HepG2 (cell line): ENCODE results near the gene RPL23. TPM values are rescaled to one million over a fixed set of nuclear protein-coding genes. Genes with fewer than 3 reads are reported as not detected.

Experiments
- AHDC1 ChIP-seq: sonication (generic); formaldehyde crosslinking; IDR thresholded peaks from 2 replicates; pipeline ENCODE4 v1.5.1; 2020; ENCODE audit warnings: mild to moderate bottlenecking, missing genetic modification reagents, borderline replicate concordance
- CTCF ChIP-seq: sonication (generic); formaldehyde crosslinking; IDR thresholded peaks from 2 replicates; pipeline ENCODE4 v1.5.0; 2020; ENCODE audit warnings: mild to moderate bottlenecking, missing genetic modification reagents, moderate library complexity
- ISX ChIP-seq: sonication (generic); formaldehyde crosslinking; conservative IDR thresholded peaks from 2 replicates; pipeline ENCODE4 v1.5.0; 2020; ENCODE audit warnings: missing genetic modification reagents
- KLF13 ChIP-seq: sonication (generic); formaldehyde crosslinking; IDR thresholded peaks from 2 replicates; pipeline ENCODE4 v1.4.0; 2020; ENCODE audit warnings: mild to moderate bottlenecking, missing genetic modification reagents
- NR1H2 ChIP-seq: sonication (generic); formaldehyde crosslinking; IDR thresholded peaks from 2 replicates; pipeline ENCODE4 v1.8.1; 2022; ENCODE audit warnings: low read depth, missing genetic modification reagents, borderline replicate concordance
- PBX3 ChIP-seq: sonication (generic); formaldehyde crosslinking; IDR thresholded peaks from 2 replicates; pipeline ENCODE4 v1.8.1; 2023; ENCODE audit warnings: missing genetic modification reagents, inconsistent platforms, borderline replicate concordance
- POLR2AphosphoS5 ChIP-seq: IDR thresholded peaks from 2 replicates; pipeline ENCODE4 v1.6.1; 2012; ENCODE audit warnings: low read depth, low read length
- RCOR2 ChIP-seq: IDR thresholded peaks from 2 replicates; pipeline ENCODE4 v1.6.1; 2016; ENCODE audit warnings: missing biosample characterization, missing genetic modification reagents
- REPIN1 ChIP-seq: sonication (generic); formaldehyde crosslinking; IDR thresholded peaks from 2 replicates; pipeline ENCODE4 v1.8.0; 2022; ENCODE audit warnings: missing genetic modification reagents, low read depth, mild to moderate bottlenecking, borderline replicate concordance
- RNF219 ChIP-seq: sonication (generic); formaldehyde crosslinking; IDR thresholded peaks from 2 replicates; pipeline ENCODE4 v1.5.0; 2020; ENCODE audit warnings: mild to moderate bottlenecking, missing genetic modification reagents
- SCMH1 ChIP-seq: sonication (generic); formaldehyde crosslinking; IDR thresholded peaks from 2 replicates; pipeline ENCODE4 v1.9.0; 2021; ENCODE audit warnings: missing genetic modification reagents, mild to moderate bottlenecking, borderline replicate concordance
- ZMYM4 ChIP-seq: sonication (generic); formaldehyde crosslinking; IDR thresholded peaks from 2 replicates; pipeline ENCODE4 v1.8.1; 2023; ENCODE audit warnings: mild to moderate bottlenecking, missing genetic modification reagents
- ZNF124 ChIP-seq: sonication (generic); formaldehyde crosslinking; IDR thresholded peaks from 2 replicates; pipeline ENCODE4 v1.4.0; 2020; ENCODE audit warnings: missing genetic modification reagents
- ZNF205 ChIP-seq: IDR thresholded peaks from 2 replicates; pipeline ENCODE4 v1.6.1; 2018; ENCODE audit warnings: missing biosample characterization, missing genetic modification reagents
- ZNF251 ChIP-seq: sonication (generic); formaldehyde crosslinking; IDR thresholded peaks from 2 replicates; pipeline ENCODE4 v1.9.0; 2021; ENCODE audit warnings: mild to moderate bottlenecking, missing genetic modification reagents
- ZNF549 ChIP-seq: sonication (generic); formaldehyde crosslinking; IDR thresholded peaks from 2 replicates; pipeline ENCODE4 v1.5.0; 2020; ENCODE audit warnings: missing genetic modification reagents
- ZNF614 ChIP-seq: IDR thresholded peaks from 2 replicates; pipeline ENCODE4 v1.6.1; 2018; ENCODE audit warnings: missing biosample characterization, missing genetic modification reagents, inconsistent platforms, borderline replicate concordance
- ZNF747 ChIP-seq: sonication (generic); formaldehyde crosslinking; IDR thresholded peaks from 2 replicates; pipeline ENCODE4 v1.8.1; 2023; ENCODE audit warnings: missing genetic modification reagents, mild to moderate bottlenecking, borderline replicate concordance
- polyA plus RNA-seq, 8 experiments: library from polyadenylated mRNA; depleted of rRNA in 3 of 8; stranded (reverse) in 7 of 8; unstranded in 1 of 8; fragments of >200 nt; fragmentation: Illumina TruSeq in 4 of 8; extraction: Trizol in 4 of 8; gene quantifications; 2 replicates each; pipeline versions ENCODE4 v1.2.1 to v1.2.3, GENCODE V29; 2011 to 2016; ENCODE audit warnings: low read depth in 4 of 8, missing spikeins in 1 of 8, mixed read lengths in 1 of 8; ENCODE audit not compliant: insufficient read depth in 1 of 8
- total RNA-seq, 5 experiments: library from RNA; depleted of rRNA; stranded (reverse); fragments of >200 nt; fragmentation: Illumina TruSeq; extraction: Trizol; gene quantifications; 2 replicates each; pipeline ENCODE4 v1.2.3, GENCODE V29; 2016; ENCODE audit warnings: low read depth in 1 of 5

Gene RPL23
- total and polyA plus RNA-seq, 2 of the 13 experiments (the other 11 are each of a cell fraction or from before 2014, with no cell fraction given): 2,790 to 4,860 TPM

- TF ChIP-seq ZMYM4 (CRISPR knock-in tag): no peak; the same call in 1 of the 2 replicates
- no peak for TF ChIP-seq ZNF124 (CRISPR knock-in tag)
- 0 out of 2 replicates have a peak, but pooled peaks have one; percentile 8 for TF ChIP-seq REPIN1
- TF ChIP-seq ZNF205 (CRISPR knock-in tag): peak; percentile 65; the same call in 1 of the 2 replicates
- TF ChIP-seq ZNF747 (CRISPR knock-in tag): no peak
- no peak for TF ChIP-seq RCOR2 (CRISPR knock-in tag)
- no peak; the same call in 1 of the 2 replicates for TF ChIP-seq ZNF251
- no peak for TF ChIP-seq NR1H2
- TF ChIP-seq RNF219 (CRISPR knock-in tag): no peak
- TF ChIP-seq ZNF549 (CRISPR knock-in tag): no peak
- no peak for TF ChIP-seq SCMH1 (CRISPR knock-in tag)
- no peak for TF ChIP-seq ZNF614
- no peak for TF ChIP-seq ISX (CRISPR knock-in tag)
- no peak for TF ChIP-seq CTCF (CRISPR knock-in tag)
- no peak for TF ChIP-seq POLR2AphosphoS5
- TF ChIP-seq AHDC1 (CRISPR knock-in tag): no peak
- TF ChIP-seq PBX3 (CRISPR knock-in tag): no peak
- TF ChIP-seq KLF13: 0 out of 2 replicates have a peak, but pooled peaks have one; percentile 30
Observed at GRCh38 chr17:38870259-38871165, 17.0 kb upstream of the RPL23 start (continued).
